SW 1271 (cell line): ENCODE data around the gene DNASE1L1.
A peak's percentile ranks its signal among the peaks of the same experiment; 100 is the strongest.
"Not testable (repeated sequence)": the region's sequence is repeated elsewhere in the genome, so short reads cannot be mapped to it uniquely, and the experiment has no call there.

Source experiments
- DNase-seq, 2 experiments: peaks; one replicate each; lab custom pipeline; 2025; lab: John Stamatoyannopoulos, UW

DNASE1L1 gene

DNA sequence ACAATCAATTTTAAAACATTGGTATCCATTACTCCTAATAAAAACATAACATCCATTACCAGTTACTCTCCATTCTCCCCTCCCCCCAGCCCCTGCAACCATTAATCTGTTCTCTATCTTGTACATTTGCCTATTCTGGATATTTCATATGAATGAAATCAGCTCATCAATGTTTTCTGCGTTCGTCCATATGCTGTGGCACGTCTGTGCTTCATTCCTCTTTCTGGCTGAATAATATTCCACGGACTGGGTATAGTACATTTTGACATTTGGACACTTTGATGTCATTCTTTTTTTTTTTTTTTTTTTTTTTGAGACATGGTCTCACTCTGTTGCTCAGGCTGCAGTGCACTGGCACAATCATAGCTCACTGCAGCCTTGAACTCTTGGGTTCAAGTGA, 5.2 kb downstream of the DNASE1L1 start:
- no peak for DNase-seq

DNA sequence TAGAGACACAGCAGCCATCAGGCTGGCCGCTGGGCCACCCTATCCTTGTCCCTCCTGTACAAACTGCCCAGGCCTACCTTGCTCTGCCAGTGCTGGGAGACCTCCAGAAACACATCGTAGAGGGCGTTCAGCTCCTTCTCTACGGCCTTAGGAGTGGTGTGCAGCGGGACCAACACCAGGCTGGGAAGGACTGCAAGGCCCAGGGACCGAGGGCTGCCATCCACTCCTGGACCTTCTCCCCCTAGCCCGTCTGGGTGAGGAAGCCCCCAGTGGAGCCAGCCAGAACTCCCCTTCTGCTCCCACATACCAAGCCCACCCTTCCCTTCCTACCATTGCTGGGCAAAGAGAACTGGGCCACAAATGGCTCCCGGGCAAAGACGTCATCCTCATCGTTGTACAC, 5.9 kb downstream of the DNASE1L1 start:
- no peak for DNase-seq

DNA sequence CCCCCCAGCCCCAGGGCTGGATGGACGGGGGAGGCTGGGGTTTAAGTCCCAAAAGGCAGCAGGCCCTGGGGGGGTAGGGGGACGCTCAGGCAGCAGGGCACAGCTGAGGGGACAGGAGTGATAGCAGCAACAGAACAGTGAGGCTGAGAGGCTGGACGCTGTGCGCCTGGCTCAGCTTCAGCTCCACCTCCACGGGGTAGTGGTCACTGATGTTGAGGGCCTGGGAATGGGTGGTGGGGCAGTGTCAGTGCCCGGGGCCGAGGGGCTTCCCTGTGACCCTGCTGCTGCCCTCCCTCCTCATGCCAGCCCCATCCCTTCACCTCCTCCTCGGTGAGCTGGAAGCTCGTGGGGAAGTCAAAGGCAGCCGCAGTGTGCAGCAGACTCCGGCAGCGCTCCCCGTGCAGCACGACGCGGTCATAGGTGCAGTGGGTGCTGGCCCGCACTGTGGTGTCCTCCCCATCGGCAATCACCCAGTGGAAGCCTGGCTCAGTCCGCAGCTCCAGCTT, 6.4 kb downstream of the DNASE1L1 start:
- no peak for DNase-seq

GRCh38 chrX:154401918-154402621, 7.0 kb downstream of the DNASE1L1 start:
- DNase-seq: no peak

- DNase-seq: peak in 1 of 2 experiments; percentile 10
These were observed 7.8 kb downstream of the DNASE1L1 start for GRCh38 chrX:154401045-154401799.

DNA sequence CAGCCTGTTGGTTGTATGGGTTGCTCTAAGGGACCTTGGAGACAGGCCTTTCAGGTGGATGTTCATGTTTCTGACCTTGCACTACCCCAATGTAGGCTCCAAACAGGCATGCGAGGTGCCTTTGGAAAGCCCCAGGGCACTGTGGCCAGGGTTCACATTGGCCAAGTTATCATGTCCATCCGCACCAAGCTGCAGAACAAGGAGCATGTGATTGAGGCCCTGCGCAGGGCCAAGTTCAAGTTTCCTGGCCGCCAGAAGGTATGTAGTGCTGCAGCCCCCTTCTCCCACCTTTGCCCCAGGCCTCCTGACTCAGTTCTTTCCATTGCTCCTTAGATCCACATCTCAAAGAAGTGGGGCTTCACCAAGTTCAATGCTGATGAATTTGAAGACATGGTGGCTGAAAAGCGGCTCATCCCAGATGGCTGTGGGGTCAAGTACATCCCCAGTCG, 8.7 kb downstream of the DNASE1L1 start:
- not testable (repeated sequence) for DNase-seq

DNA sequence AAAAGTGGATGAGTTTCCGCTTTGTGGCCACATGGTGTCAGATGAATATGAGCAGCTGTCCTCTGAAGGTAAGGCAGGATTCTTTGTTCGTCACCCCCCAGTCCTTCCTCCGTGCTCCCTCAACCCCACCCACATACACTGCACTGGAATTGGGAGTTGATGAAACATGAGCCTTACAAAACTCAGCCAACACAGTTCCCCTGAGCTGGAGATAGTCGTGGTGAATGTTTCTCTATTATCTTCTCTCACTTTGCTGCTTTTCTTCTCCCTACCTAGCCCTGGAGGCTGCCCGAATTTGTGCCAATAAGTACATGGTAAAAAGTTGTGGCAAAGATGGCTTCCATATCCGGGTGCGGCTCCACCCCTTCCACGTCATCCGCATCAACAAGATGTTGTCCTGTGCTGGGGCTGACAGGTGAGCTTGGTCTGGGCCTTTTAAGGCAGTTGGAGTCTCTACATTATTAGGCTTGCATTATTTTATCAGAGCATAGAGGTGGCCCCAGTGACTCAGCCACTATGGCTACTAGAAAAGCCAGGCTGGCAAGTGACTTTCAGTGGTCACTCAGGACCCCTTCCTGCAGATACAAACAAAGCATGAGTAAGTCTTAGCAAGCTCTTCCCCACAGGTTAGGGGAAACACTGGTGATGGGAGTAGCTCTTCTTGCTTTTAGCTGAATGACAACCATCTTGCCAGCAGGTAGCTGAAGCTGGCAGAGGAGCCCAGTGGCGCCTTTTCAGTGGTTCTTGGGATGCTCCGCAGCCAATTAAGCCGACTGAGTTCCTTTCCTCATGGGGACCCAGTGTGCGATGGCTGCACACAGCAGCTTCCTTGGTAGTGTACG, 9.3 kb downstream of the DNASE1L1 start:
- DNase-seq: peak in 1 of 2 experiments; percentile 19

- peak; percentile 41 to 63 for DNase-seq
These were observed 10.2 kb downstream of the DNASE1L1 start for GRCh38 chrX:154398668-154399526.

- DNase-seq: peak; percentile 76 to 95
These were observed 11.0 kb downstream of the DNASE1L1 start, which contains the start of gene RPL10 for GRCh38 chrX:154397888-154398667. Gene RPL10, plus strand, starts transcription at chrX:154398377. Its CDS starts 143 bp downstream, at chrX:154398520.

- DNase-seq: peak in 1 of 2 experiments; percentile 54
These were observed 11.8 kb downstream of the DNASE1L1 start for GRCh38 chrX:154396973-154397887.

DNA sequence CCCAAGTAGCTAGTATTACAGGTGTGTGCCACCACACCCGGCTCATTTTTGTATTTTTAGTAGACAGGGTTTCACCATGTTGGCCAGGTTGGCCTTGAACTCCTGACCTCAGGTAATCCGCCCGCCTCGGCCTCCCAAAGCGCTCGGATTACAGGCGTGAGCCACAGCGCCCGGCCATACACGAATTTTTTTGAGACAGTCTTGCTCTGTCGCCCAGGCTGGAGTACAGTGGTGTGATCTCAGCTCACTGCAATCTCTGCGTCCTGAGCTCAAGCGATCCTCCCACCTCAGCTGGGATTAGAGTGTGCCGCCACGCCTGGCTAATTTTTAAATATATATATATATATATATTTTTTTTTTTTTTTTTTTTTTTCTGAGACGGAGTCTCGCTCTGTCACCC, 12.7 kb downstream of the DNASE1L1 start:
- DNase-seq: not testable (repeated sequence)

DNA sequence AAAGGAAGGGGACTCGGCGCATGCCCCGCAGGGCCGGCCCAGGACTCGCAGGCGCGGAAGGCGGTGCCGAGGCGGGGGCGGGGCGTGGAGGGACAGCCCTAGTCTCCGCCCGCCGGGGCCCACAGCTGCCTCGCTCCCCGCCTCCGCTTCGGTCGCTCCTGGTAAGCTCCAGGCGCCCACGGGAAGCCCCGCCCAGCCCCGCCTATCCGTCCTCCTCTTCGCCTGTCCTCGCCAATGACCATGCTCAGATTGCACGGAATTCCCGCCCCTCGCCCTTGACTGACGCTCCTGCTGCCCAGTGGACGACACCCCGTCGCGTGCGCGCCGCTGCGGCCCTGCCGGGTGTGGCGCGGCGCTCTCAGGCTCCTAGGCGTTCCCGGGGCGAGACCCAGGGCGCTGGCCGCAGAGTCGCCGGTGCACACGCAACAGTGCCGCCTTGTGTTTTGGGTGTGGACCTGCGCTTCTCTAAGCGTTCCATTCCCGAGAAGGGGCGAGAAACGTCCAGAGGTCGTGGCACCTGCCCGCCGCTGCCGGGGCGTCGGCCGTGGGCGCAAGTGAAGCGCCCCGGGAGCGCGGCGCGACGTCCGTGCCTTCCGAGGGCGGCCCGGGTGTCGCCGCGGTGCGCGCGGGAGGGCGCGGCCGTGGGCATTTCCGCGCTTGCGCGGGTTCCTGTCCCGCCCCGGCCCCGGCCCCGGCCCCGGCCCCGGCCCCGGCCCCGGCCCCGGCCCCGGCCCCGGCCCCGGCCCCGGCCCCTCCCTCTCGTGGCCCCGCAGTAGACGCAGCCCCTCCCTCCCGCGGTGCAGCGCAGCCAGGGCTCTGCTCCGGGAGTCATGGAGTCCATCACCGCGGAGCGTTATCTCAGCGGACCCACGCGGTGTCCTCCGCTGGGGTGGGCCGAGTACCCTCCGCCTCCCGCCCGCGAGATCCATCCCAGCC, 19.0 kb downstream of the DNASE1L1 start:
- DNase-seq: not testable (repeated sequence)

DNA sequence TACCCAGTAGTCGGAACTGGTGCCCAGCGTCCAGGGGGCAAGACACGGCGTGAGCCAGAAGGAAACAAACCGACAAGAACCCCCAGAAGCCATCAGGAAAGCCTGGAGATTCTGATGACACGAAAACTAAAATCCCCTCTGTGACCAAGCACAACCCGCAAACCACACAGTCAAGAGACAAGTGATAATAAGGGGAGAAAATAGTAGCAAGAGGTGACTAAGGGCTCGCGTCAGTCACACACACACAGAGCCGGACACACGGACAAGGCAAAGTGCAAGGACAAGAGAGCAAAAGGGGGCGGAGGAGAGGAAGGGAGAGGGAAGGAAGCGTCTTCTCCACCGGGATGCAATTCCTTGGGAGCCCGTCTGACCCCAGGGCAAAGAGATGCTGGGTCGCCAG, 20.4 kb downstream of the DNASE1L1 start:
- DNase-seq: not testable (repeated sequence)

GRCh38 chrX:154388094-154388493, 21.0 kb downstream of the DNASE1L1 start:
- DNase-seq: not testable (repeated sequence)

GRCh38 chrX:154384284-154384892, 24.7 kb downstream of the DNASE1L1 start:
- no peak for DNase-seq

DNA sequence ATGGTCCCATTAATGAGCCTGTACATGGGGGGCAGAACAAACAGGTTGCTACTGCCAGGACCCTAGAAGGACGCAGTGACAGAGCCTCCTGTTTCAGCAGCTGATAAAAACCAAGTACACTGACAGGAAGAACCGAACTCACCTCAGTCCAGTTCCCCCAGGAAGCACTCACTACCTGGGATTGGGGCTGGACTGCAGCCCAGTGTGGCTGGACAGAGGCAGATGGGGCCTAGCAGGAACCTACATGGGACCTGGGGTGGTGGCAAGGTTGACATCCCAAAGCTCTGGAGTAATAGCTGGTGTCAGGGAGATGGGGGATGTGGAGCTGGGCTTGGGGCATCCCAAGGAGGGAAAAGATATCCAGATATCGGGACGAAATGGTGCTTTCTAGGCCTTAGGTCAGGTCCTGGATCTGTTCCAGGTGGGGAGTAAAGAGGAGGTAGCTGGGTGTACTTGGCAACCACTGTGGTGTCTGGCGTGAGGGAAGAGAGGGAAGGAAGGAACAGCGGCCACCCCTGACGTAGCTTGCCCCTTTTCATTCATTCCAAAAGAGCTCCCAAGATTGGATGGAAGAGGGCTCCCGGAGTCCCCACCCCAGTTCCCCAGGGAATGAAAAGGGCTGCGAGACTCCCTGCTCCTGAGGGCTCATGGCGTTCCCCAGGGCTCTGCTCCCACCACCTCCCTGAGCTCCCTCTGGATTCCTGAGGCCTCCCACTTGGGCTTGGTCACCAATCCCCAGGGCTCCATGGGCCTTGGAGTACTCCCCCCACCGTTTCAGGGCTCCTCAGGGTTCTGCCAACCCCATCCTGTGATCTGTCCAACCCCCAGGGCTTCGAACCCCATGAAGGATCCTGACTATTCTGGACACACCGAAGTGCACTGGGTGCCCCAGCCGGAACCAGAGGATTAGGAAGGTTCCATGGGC, 25.4 kb downstream of the DNASE1L1 start:
- no peak for DNase-seq
